ENCODE results near the gene PHKA2.

- TF ChIP-seq, protein P1, sequence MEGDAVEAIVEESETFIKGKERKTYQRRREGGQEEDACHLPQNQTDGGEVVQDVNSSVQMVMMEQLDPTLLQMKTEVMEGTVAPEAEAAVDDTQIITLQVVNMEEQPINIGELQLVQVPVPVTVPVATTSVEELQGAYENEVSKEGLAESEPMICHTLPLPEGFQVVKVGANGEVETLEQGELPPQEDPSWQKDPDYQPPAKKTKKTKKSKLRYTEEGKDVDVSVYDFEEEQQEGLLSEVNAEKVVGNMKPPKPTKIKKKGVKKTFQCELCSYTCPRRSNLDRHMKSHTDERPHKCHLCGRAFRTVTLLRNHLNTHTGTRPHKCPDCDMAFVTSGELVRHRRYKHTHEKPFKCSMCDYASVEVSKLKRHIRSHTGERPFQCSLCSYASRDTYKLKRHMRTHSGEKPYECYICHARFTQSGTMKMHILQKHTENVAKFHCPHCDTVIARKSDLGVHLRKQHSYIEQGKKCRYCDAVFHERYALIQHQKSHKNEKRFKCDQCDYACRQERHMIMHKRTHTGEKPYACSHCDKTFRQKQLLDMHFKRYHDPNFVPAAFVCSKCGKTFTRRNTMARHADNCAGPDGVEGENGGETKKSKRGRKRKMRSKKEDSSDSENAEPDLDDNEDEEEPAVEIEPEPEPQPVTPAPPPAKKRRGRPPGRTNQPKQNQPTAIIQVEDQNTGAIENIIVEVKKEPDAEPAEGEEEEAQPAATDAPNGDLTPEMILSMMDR (IDR thresholded peaks at IDR 0.05): no peak
- no peak for TF ChIP-seq BHLHE40 (IDR thresholded peaks at IDR 0.05; ENCODE audit: low read depth, low read length)
- TF ChIP-seq, protein P2, sequence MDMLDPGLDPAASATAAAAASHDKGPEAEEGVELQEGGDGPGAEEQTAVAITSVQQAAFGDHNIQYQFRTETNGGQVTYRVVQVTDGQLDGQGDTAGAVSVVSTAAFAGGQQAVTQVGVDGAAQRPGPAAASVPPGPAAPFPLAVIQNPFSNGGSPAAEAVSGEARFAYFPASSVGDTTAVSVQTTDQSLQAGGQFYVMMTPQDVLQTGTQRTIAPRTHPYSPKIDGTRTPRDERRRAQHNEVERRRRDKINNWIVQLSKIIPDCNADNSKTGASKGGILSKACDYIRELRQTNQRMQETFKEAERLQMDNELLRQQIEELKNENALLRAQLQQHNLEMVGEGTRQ (IDR thresholded peaks at IDR 0.05): no peak
- no peak for TF ChIP-seq CBX2 (IDR thresholded peaks at IDR 0.05; ENCODE audit: borderline replicate concordance, low read depth)
These were observed 91.0 kb downstream of the PHKA2 start for GRCh38 chrX:18892899-18893298.

Measured in A549 (cell line).